Small intestine (tissue), 7 donors: ENCODE data around the gene NDUFC2. TPM values are rescaled to one million over a fixed set of nuclear protein-coding genes. Genes with fewer than 3 reads are reported as not detected.

Experiments used
- DNase-seq, 2 donors: peaks; one replicate each; pipeline versions ENCODE4 v3.0.0 to v3.0.0-alpha.2; 2013
- FAIRE-seq: peaks from 2 replicates; lab custom pipeline; 2012; peaks lifted over from hg19 to GRCh38; lab: Jason Lieb, UNC
- H3K27ac ChIP-seq, 3 donors: one replicate each; pipeline ENCODE4 v1.5.1; 2013; ENCODE audit warnings: low read length in 2 of 3, mild to moderate bottlenecking in 2 of 3, control low read depth in 1 of 3, inconsistent platforms in 1 of 3, low read depth in 1 of 3, moderate library complexity in 1 of 3
- H3K27me3 ChIP-seq, 3 donors: one replicate each; pipeline ENCODE4 v1.6.1; 2013; ENCODE audit warnings: low read length in 3 of 3, inconsistent platforms in 1 of 3; ENCODE audit not compliant: control insufficient read depth in 3 of 3, insufficient read depth in 3 of 3
- H3K36me3 ChIP-seq, 3 donors: one replicate each; pipeline ENCODE4 v1.6.1; 2013; ENCODE audit warnings: low read length in 3 of 3, inconsistent platforms in 1 of 3, low read depth in 1 of 3, mild to moderate bottlenecking in 1 of 3, moderate library complexity in 1 of 3; ENCODE audit not compliant: control insufficient read depth in 3 of 3, insufficient read depth in 2 of 3
- H3K4me1 ChIP-seq, 3 donors: one replicate each; pipeline ENCODE4 v1.6.1; 2013; ENCODE audit warnings: low read length in 2 of 3, inconsistent platforms in 1 of 3, low read depth in 1 of 3, mild to moderate bottlenecking in 1 of 3, moderate library complexity in 1 of 3; ENCODE audit not compliant: control insufficient read depth in 3 of 3, insufficient read depth in 2 of 3
- H3K4me3 ChIP-seq, 3 donors: one replicate each; pipeline ENCODE4 v1.5.1; 2013; ENCODE audit warnings: low read length in 3 of 3, control low read depth in 1 of 3, inconsistent platforms in 1 of 3, low read depth in 1 of 3, mild to moderate bottlenecking in 1 of 3, moderate library complexity in 1 of 3
- H3K9me3 ChIP-seq, 2 donors: one replicate each; pipeline ENCODE4 v1.6.1; 2013; ENCODE audit warnings: low read depth in 1 of 2, low read length in 1 of 2; ENCODE audit not compliant: control insufficient read depth in 2 of 2, insufficient read depth in 1 of 2
- WGBS, 3 donors: extraction: QIAGEN DNeasy Blood & Tissue Kit; methylation state at CpG; one replicate each; pipeline ENCODE4 v1.1.7; 2013; 5-methylcytosine and 5-hydroxymethylcytosine counted together
- polyA plus RNA-seq, 4 donors: library from polyadenylated mRNA; stranded (reverse) in 3 of 4; unstranded in 1 of 4; fragments of 200-250 nt in 3 of 4; fragments of 120-200 nt in 1 of 4; gene quantifications; one replicate each; pipeline versions ENCODE4 v1.2.1 to v1.2.3, GENCODE V29; 2013
- donor health status: healthy with polysubstance abuse.
- donor health status: control.
- donor health status: control.
- donor health status: Bipolar disorder and iron deficiency.
- donor health status: healthy.

NDUFC2 gene
- polyA plus RNA-seq, 4 donors = 172 to 381 (median 178) TPM

DNA sequence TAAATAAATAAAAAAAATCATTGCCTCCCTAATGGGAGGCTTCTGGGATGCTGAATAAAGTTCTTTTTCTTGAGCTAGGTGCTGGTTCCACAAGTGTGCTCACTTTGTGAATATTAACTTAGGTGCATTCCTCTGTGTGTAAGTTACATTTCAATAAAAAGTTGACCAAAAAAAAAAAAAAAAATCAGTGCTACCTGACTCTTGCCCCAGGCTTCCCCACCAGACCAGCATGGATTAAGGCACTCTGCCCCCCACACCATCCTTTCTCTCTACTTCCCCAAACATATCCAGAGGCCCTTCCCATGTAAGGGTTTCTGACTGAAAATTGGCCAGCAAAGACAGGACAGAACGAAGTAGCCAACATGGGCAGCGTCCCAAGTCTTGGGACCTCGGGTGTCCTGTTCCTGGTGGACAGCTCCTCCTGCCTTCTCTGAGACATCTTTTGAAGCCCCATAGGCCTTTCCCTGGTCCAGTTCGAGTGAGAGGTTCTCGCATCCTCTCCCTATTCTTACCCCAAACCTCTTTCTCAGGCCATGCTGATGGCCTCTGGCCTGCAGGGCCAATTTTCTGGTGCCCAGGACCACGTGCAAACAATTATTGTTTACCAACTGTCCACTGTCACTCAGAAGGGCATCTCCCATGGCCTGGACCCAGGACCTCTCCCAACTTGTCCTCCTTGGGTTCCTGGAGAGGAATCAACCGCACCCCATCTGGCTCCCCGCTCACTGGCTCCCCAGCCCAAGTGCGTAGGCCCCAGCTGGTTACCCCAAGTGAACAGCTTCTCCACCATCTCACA, 41.6 kb downstream of the NDUFC2 start:
- Histone ChIP-seq H3K36me3 (no peaks in the 10 kb centered on the region), H3K4me1 (peaks cover 2 to 4% (median 3%) of the 10 kb centered on the region in 3 donors), H3K9me3 (no peaks in the 10 kb centered on the region), H3K27me3 (no peaks in the 10 kb centered on the region), H3K4me3 (no peak overlapping the region), H3K27ac (peak overlapping the region in 1 of 3 donors; percentile 6)
- no peak for DNase-seq
- WGBS, 3 donors = 80 to 87% (median 81%) methylated on average over 9 of the region's 9 CpGs
- no peak for FAIRE-seq

DNA sequence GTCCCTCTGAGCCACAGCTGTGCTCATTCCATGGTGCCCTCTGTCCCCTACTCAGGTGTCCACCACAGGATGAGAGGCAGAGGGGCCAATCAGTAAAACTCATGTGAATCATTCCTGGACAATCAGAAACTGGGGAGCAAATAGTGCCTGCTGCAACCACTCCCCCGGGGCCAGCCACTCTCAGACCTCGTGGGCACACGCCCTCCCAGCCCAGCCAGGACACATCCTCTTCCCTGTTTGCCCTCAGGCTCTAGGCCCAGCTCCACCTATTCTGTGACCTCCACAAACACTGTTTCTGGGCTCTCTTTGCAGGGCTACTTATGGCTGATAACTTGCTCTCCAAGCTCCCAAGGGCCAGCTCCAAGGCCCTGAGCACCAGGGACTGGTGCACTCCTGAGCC, 42.6 kb downstream of the NDUFC2 start:
- FAIRE-seq = no peak
- Histone ChIP-seq H3K4me1 (peaks cover 2 to 4% (median 3%) of the 10 kb centered on the region in 3 donors), H3K27ac (no peak overlapping the region), H3K27me3 (no peaks in the 10 kb centered on the region), H3K4me3 (no peak overlapping the region), H3K36me3 (no peaks in the 10 kb centered on the region), H3K9me3 (no peaks in the 10 kb centered on the region)
- DNase-seq = peak in 1 of 2 donors; percentile 58
- 4 to 58% (median 23%) methylated on average over 2 to 3 of the region's 3 CpGs for WGBS, 3 donors

DNA sequence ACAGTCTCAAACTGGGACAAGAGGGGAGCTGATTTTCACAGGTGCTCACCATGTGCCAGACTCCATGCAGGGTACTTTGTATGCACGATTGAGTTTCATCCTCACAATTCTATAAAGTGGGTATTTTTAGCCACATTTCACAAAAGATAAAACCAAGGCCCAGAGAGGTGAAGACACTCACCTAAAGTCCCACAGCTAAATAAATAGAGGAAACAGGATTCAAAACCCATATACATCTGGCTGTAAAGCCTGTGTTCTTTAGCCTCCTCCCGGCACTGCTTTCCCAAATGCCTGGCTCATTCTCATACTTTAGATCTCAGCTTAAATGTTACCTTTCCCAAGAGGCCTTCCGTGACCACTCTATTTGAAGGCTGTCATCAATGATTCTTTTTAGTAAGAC, 43.3 kb downstream of the NDUFC2 start:
- Histone ChIP-seq H3K27ac (no peak overlapping the region), H3K4me1 (peaks cover 2 to 7% (median 3%) of the 10 kb centered on the region in 3 donors), H3K9me3 (no peaks in the 10 kb centered on the region), H3K27me3 (no peaks in the 10 kb centered on the region), H3K4me3 (no peak overlapping the region), H3K36me3 (no peaks in the 10 kb centered on the region)
- 85 to 94% (median 90%) methylated on average over 3 of the region's 3 CpGs for WGBS, 3 donors
- no peak for FAIRE-seq
- no peak for DNase-seq

DNA sequence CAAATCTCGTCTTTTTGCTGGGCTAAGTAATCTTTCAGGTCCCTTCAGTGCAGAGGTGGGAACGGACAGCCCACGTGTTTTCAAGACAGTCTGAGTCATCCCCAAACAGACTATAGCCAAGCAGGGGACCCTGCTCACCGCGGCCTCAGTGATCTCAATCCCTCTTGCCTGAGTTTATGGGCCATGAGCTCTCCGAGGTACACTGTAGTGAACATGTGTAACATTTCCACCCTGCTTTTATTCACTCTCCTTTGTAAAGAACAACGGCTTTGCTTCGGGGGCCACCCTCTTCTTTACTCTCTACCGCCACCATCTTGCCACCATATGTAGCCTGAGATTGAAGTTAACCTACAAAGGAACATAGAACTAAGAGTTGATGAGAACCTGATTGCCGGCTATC, 45.0 kb downstream of the NDUFC2 start:
- no peak for DNase-seq
- H3K9me3 ChIP-seq = no peaks in the 10 kb centered on the region
- 66 to 81% (median 79%) methylated on average over 10 of the region's 10 CpGs for WGBS, 3 donors
- no peaks in the 10 kb centered on the region for H3K27me3 ChIP-seq
- peaks cover 3 to 8% (median 5%) of the 10 kb centered on the region in 3 donors for H3K4me1 ChIP-seq
- no peak overlapping the region for H3K4me3 ChIP-seq
- H3K27ac ChIP-seq = no peak overlapping the region
- H3K36me3 ChIP-seq = no peaks in the 10 kb centered on the region
- FAIRE-seq = no peak

DNA sequence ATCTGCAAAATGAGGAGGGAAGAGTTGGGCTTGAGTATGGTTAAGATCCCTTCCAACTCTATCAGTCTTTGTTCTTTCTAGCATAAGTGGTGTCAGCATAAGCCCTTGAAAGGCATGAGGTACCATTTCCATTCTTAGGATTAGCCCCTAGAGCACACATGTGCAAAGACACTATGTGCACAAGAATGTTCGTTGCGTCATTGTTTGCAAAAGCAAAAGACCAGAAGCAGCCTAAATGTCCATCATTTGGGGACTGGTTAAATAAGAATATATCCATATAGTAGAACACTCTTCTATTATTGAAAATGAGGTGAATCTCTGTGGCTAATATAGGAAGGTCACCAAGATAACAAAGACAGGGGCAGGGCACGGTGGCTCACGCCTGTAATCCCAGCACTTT, 46.6 kb downstream of the NDUFC2 start:
- no peaks in the 10 kb centered on the region for H3K36me3 ChIP-seq
- WGBS, 3 donors = 43 to 84% (median 57%) methylated on average over 4 of the region's 4 CpGs
- H3K9me3 ChIP-seq = no peaks in the 10 kb centered on the region
- peaks cover 2 to 8% (median 3%) of the 10 kb centered on the region in 3 donors for H3K4me1 ChIP-seq
- no peak overlapping the region for H3K4me3 ChIP-seq
- no peaks in the 10 kb centered on the region for H3K27me3 ChIP-seq
- no peak overlapping the region for H3K27ac ChIP-seq
- FAIRE-seq (no peak), DNase-seq (no peak)

DNA sequence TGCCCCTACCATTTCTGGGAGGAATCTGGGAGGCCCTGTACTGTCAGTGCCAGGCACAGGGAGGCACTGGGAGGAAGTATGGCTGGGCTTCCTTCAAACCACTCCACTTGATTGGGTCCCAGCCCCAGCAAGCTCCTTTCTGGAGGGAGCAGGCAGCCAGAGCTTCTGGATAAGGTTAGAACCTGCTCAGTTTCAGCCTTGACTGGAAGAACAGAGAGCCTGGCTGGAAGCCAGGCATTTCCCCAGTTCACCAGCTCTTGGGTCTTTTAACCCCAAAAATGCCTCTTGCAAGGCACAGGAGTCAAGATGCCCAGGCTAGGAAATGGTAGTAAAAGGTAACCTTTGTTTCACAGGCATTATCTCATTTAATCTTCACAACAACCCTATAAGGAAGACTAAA, 47.6 kb downstream of the NDUFC2 start:
- no peaks in the 10 kb centered on the region for H3K36me3 ChIP-seq
- H3K9me3 ChIP-seq = no peaks in the 10 kb centered on the region
- no peaks in the 10 kb centered on the region for H3K27me3 ChIP-seq
- no peak for DNase-seq
- H3K4me3 ChIP-seq = no peak overlapping the region
- H3K27ac ChIP-seq = no peak overlapping the region
- peaks cover under 1 to 8% (median 2%) of the 10 kb centered on the region in 3 donors for H3K4me1 ChIP-seq
- FAIRE-seq = no peak

DNA sequence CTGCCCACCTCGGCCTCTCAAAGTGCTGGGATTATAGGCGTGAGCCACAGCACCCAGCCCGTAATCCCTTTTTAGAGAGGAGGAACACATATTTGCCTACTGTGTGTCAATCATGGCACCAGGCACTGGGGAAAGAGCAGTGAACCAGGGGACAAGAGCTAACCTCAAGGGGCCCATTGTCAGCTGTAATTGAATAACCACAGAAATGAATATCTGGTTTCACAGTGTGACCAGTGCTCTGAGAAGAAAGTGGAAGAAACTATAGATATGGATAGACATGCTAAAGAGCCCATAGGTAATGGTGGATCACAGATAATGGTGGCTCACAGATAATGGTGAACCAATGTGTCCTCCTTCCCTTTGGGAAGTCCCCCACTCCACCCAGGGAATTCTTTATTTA, 48.0 kb downstream of the NDUFC2 start:
- H3K4me3 ChIP-seq = no peak overlapping the region
- no peak for DNase-seq
- peaks cover 0 to 8% (median 2%) of the 10 kb centered on the region in 3 donors for H3K4me1 ChIP-seq
- H3K27ac ChIP-seq = no peak overlapping the region
- FAIRE-seq = no peak
- no peaks in the 10 kb centered on the region for H3K9me3 ChIP-seq
- WGBS, 3 donors = 77 to 93% (median 91%) methylated on average over 3 of the region's 3 CpGs
- no peaks in the 10 kb centered on the region for H3K36me3 ChIP-seq
- no peaks in the 10 kb centered on the region for H3K27me3 ChIP-seq

DNA sequence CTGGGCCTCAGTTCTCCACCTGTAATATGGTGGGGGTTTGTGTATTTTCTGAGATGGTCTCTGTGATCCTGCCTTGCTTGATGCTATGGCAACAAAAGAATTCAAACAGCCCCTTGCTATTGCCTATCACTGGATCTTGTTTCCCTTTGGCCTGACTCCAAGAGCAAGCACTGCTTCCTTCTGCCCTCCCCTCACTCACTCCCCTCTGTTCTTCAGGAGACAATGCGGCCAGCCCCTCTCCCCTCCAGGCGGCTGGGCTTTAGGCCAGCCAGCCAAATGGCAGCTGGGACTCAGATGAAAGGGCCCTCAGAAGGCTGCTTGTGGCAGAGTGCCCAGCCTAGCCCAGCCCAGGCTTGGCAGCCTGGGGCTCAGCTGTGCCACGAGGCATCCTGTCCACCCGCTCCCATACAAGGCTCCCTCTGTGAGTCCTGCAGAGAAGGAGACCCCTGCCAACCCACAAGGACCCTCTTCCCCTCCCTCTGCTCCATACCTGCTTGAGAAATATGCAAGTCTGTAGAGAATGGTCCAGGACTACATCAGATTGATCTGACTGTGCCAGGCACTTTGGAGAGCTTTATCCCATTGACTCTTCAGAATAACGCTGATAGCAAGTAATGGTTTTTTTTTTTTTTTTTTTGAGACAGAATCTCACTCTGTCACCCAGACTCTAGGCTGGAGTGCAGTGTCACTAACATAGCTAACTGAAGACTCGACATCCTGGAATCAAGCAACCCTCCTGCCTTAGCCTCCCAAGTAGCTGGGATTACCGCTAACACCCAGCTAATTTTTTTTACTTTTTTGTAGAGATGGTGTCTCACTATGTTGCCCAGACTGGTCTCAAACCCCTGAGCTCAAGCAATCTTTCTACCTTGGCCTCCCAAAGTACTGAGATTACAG, 49.0 kb downstream of the NDUFC2 start:
- 16 to 29% (median 28%) methylated on average over 7 of the region's 7 CpGs for WGBS, 3 donors
- Histone ChIP-seq H3K9me3 (no peaks in the 10 kb centered on the region), H3K36me3 (no peaks in the 10 kb centered on the region), H3K27ac (no peak overlapping the region), H3K27me3 (no peaks in the 10 kb centered on the region), H3K4me1 (peaks cover 0 to 8% (median 2%) of the 10 kb centered on the region in 3 donors), H3K4me3 (no peak overlapping the region)
- FAIRE-seq = no peak
- peak; percentile 41 to 53 for DNase-seq
